ENCODE measurements around the gene TBC1D13. TPM values are rescaled to one million over a fixed set of nuclear protein-coding genes. Genes with fewer than 3 reads are reported as not detected.

Gene TBC1D13
- total and polyA plus RNA-seq, 2 of the 13 experiments (the other 11 are each of a cell fraction or from before 2014, with no cell fraction given), result 17.9 to 19.7 TPM

DNA sequence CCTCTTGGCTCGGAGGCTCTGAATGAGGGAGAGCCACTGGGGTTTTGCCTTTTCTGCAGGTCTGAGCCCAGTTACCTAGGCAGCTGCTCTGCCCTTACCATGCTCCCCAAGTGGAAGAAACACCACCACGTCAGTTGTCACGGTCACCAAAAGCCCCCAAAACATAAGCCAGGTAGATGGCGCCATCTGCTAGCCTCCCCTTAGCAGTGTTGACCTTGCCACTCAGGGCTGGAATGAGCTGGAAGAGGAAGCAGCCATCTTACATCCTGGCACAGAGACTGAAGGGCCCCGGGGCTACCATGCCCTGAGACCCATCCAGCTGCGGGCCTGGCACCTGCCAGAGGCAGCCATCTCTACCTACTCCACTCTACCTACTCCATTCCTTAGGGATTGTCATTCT is 22.7 kb upstream of the TBC1D13 start (continued):
- TF ChIP-seq STAG1 (CRISPR knock-in tag; IDR thresholded peaks at IDR 0.05), result peak; percentile 48
- TF ChIP-seq RXRA (CRISPR knock-in tag; IDR thresholded peaks at IDR 0.05), result no peak
- no peak for TF ChIP-seq ZNF510 (CRISPR knock-in tag; IDR thresholded peaks at IDR 0.05; ENCODE audit: low read depth)
- no peak for TF ChIP-seq AGO1 (IDR thresholded peaks at IDR 0.05; ENCODE audit: low read depth, low read length, poor library complexity, severe bottlenecking)
- TF ChIP-seq PAF1 (CRISPR knock-in tag; IDR thresholded peaks at IDR 0.05), result no peak
- TF ChIP-seq, protein P1, sequence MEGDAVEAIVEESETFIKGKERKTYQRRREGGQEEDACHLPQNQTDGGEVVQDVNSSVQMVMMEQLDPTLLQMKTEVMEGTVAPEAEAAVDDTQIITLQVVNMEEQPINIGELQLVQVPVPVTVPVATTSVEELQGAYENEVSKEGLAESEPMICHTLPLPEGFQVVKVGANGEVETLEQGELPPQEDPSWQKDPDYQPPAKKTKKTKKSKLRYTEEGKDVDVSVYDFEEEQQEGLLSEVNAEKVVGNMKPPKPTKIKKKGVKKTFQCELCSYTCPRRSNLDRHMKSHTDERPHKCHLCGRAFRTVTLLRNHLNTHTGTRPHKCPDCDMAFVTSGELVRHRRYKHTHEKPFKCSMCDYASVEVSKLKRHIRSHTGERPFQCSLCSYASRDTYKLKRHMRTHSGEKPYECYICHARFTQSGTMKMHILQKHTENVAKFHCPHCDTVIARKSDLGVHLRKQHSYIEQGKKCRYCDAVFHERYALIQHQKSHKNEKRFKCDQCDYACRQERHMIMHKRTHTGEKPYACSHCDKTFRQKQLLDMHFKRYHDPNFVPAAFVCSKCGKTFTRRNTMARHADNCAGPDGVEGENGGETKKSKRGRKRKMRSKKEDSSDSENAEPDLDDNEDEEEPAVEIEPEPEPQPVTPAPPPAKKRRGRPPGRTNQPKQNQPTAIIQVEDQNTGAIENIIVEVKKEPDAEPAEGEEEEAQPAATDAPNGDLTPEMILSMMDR (CRISPR knock-in tag; IDR thresholded peaks at IDR 0.05), result peak; percentile 52
- 0 out of 2 replicates have a peak, but pooled peaks have one; percentile 7 for TF ChIP-seq SALL1 (CRISPR knock-in tag; IDR thresholded peaks at IDR 0.05)
- peak; percentile 53 for TF ChIP-seq ZNF687 (CRISPR knock-in tag; IDR thresholded peaks at IDR 0.05)
- TF ChIP-seq BRCA1 (CRISPR knock-in tag; IDR thresholded peaks at IDR 0.05), result no peak
- TF ChIP-seq SAP130 (CRISPR knock-in tag; IDR thresholded peaks at IDR 0.05; ENCODE audit: low read depth), result peak; percentile 29; the same call in 1 of the 2 replicates
- TF ChIP-seq, protein P2, sequence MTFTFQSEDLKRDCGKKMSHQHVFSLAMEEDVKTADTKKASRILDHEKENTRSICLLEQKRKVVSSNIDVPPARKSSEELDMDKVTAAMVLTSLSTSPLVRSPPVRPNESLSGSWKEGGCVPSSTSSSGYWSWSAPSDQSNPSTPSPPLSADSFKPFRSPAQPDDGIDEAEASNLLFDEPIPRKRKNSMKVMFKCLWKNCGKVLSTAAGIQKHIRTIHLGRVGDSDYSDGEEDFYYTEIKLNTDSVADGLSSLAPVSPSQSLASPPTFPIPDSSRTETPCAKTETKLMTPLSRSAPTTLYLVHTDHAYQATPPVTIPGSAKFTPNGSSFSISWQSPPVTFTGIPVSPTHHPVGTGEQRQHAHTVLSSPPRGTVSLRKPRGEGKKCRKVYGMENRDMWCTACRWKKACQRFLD (CRISPR knock-in tag; IDR thresholded peaks at IDR 0.05; ENCODE audit: borderline replicate concordance), result no peak
- no peak for TF ChIP-seq RFX5 (IDR thresholded peaks at IDR 0.05; ENCODE audit: low read depth, low read length)
- no peak for TF ChIP-seq ZNF264 (CRISPR knock-in tag; IDR thresholded peaks at IDR 0.05)
- no peak for TF ChIP-seq PAWR (CRISPR knock-in tag; IDR thresholded peaks at IDR 0.05; ENCODE audit: borderline replicate concordance)
